ENCODE measurements around the gene ZNF892.
"Not testable (repeated sequence)": the region's sequence is repeated elsewhere in the genome, so short reads cannot be mapped to it uniquely, and the experiment has no call there.

ZNF892 gene

GRCh38 chr2:95234286-95234785 is 27.0 kb downstream of the ZNF892 start:
- POLR2A ChIA-PET (ENCODE audit: low non-redundant PET), result no interaction called here
- CTCF ChIA-PET, result interaction anchor here (0.5 kb wide), 1 partner anchor 38 kb away, joined by 3 read pairs; no protein-coding TSS in a partner anchor
- DNase-seq (ENCODE audit: low spot score), result no peak
- no peak overlapping the region for H3K27ac ChIP-seq
- TF ChIP-seq CTCF (conservative IDR thresholded peaks at IDR 0.05; ENCODE audit: low read depth), result no peak

DNA sequence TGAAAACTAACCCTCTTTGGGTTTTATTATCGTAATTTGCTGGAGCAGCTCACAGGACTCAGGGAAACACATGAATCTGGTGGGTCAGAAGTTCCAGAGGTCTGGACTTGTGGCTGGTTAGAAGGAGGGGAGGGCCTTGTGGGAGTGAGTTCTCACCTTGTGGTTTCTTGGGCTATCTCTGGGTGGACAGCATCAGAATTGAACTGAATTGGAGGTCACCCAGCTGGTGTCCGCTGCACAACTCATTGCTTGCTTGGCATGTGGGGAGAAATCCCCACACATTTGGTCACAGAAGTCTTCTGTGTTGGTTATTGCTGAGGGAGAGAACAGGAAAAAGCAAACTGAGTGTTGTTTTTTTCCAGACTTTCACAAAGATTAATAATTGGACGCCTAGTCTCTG is 27.5 kb downstream of the ZNF892 start:
- CTCF ChIA-PET, result interaction anchor here (0.5 kb wide), 1 partner anchor 37 kb away, joined by 3 read pairs; no protein-coding TSS in a partner anchor
- POLR2A ChIA-PET (ENCODE audit: low non-redundant PET), result no interaction called here
- no peak for DNase-seq (ENCODE audit: low spot score)
- no peak overlapping the region for H3K27ac ChIP-seq
- TF ChIP-seq CTCF (conservative IDR thresholded peaks at IDR 0.05; ENCODE audit: low read depth), result no peak

GRCh38 chr2:95238131-95238530 is 30.8 kb downstream of the ZNF892 start:
- CTCF ChIA-PET, result interaction anchor here (0.6 kb wide), 1 partner anchor 42 kb away, joined by 3 read pairs; no protein-coding TSS in a partner anchor
- TF ChIP-seq CTCF (conservative IDR thresholded peaks at IDR 0.05; ENCODE audit: low read depth), result no peak
- POLR2A ChIA-PET (ENCODE audit: low non-redundant PET), result no interaction called here
- H3K27ac ChIP-seq, result no peak overlapping the region
- DNase-seq (ENCODE audit: low spot score), result no peak

GRCh38 chr2:95240091-95240490 is 32.8 kb downstream of the ZNF892 start:
- ChIA-PET CTCF (interaction anchor here (0.6 to 1.6 kb wide), 3 partner anchors 8 to 76 kb away, joined by 3 to 8 read pairs (median 5); no protein-coding TSS in a partner anchor), POLR2A (ENCODE audit: low non-redundant PET) (interaction anchor here (0.6 kb wide), 1 partner anchor 44 kb away, joined by 4 read pairs; no protein-coding TSS in a partner anchor)
- no peak for TF ChIP-seq CTCF (conservative IDR thresholded peaks at IDR 0.05; ENCODE audit: low read depth)
- DNase-seq (ENCODE audit: low spot score), result peak; percentile 36
- H3K27ac ChIP-seq, result peak overlapping the region; percentile 20; the same call in 1 of the 2 replicates

- TF ChIP-seq CTCF (conservative IDR thresholded peaks at IDR 0.05; ENCODE audit: low read depth), result no peak
- H3K27ac ChIP-seq, result peak overlapping the region; percentile 20; the same call in 1 of the 2 replicates
- CTCF ChIA-PET, result interaction anchor here (0.6 to 1.6 kb wide), 4 partner anchors 9 to 75 kb away, joined by 3 to 8 read pairs (median 4); no protein-coding TSS in a partner anchor
- POLR2A ChIA-PET (ENCODE audit: low non-redundant PET), result interaction anchor here (0.6 kb wide), 1 partner anchor 43 kb away, joined by 4 read pairs; no protein-coding TSS in a partner anchor
- no peak for DNase-seq (ENCODE audit: low spot score)
Observed at GRCh38 chr2:95240556-95240955, 33.2 kb downstream of the ZNF892 start.

GRCh38 chr2:95242084-95242483 is 34.8 kb downstream of the ZNF892 start:
- CTCF ChIA-PET, result interaction anchor here (0.6 to 1.4 kb wide), 2 partner anchors 11 to 46 kb away, joined by 3 to 4 read pairs; no protein-coding TSS in a partner anchor
- H3K27ac ChIP-seq; POLR2A ChIA-PET (ENCODE audit: low non-redundant PET); DNase-seq (ENCODE audit: low spot score): not testable (repeated sequence)
